ENCODE results near the gene NPIPB6.

The NPIPB6 gene

GRCh38 chr16:28321700-28322411 lies 41.5 kb downstream of the NPIPB6 start:
- no peak for DNase-seq

- DNase-seq, result no peak
Observed at GRCh38 chr16:28320741-28321140, 42.6 kb downstream of the NPIPB6 start.

- DNase-seq, result no peak
Observed at GRCh38 chr16:28320023-28320561, 43.2 kb downstream of the NPIPB6 start.

- no peak for DNase-seq
Observed at GRCh38 chr16:28319476-28320022, 43.8 kb downstream of the NPIPB6 start.

- no peak for DNase-seq
Observed at GRCh38 chr16:28318042-28318744, 45.1 kb downstream of the NPIPB6 start.

- peak; percentile 69 for DNase-seq
Observed at GRCh38 chr16:28317040-28317880, 46.0 kb downstream of the NPIPB6 start.

- DNase-seq, result no peak
Observed at GRCh38 chr16:28316054-28316453, 47.3 kb downstream of the NPIPB6 start.

GRCh38 chr16:28313587-28313986 lies 49.7 kb downstream of the NPIPB6 start:
- DNase-seq, result no peak

GRCh38 chr16:28312327-28312726 lies 51.0 kb downstream of the NPIPB6 start:
- no peak for DNase-seq

- no peak for DNase-seq
Observed at GRCh38 chr16:28311913-28312312, 51.4 kb downstream of the NPIPB6 start.

GRCh38 chr16:28311413-28311812 lies 51.9 kb downstream of the NPIPB6 start:
- DNase-seq, result no peak

GRCh38 chr16:28310796-28311195 lies 52.5 kb downstream of the NPIPB6 start:
- no peak for DNase-seq

GRCh38 chr16:28309811-28310311 lies 53.4 kb downstream of the NPIPB6 start:
- DNase-seq, result peak; percentile 63

- DNase-seq, result no peak
Observed at GRCh38 chr16:28308794-28309584, 54.3 kb downstream of the NPIPB6 start.

GRCh38 chr16:28307936-28308335 lies 55.4 kb downstream of the NPIPB6 start:
- DNase-seq, result no peak

GRCh38 chr16:28304214-28304613 lies 59.1 kb downstream of the NPIPB6 start:
- no peak for DNase-seq

- no peak for DNase-seq
Observed at GRCh38 chr16:28303132-28303531, 60.2 kb downstream of the NPIPB6 start.

GRCh38 chr16:28301620-28302019 lies 61.7 kb downstream of the NPIPB6 start:
- no peak for DNase-seq

GRCh38 chr16:28301154-28301553 lies 62.2 kb downstream of the NPIPB6 start:
- DNase-seq, result no peak

GRCh38 chr16:28300327-28300726 lies 63.0 kb downstream of the NPIPB6 start:
- DNase-seq, result no peak

- DNase-seq, result no peak
Observed at GRCh38 chr16:28298511-28298878, 64.8 kb downstream of the NPIPB6 start.

All from effector CD8-positive, alpha-beta T cell (primary cell).